ENCODE results near the gene FLT3LG. TPM values are rescaled to one million over a fixed set of nuclear protein-coding genes. Genes with fewer than 3 reads are reported as not detected.

FLT3LG gene
- total and polyA plus RNA-seq, 9 of the 15 experiments (the other 6 are each of a cell fraction or from before 2014, with no cell fraction given) = 0.31 to 6.4 (median 1.1) TPM

- TF ChIP-seq FOXJ2 (tag; IDR thresholded peaks at IDR 0.05) = no peak
- TF ChIP-seq NFE2 (IDR thresholded peaks at IDR 0.05; ENCODE audit: low read depth) = peak; percentile 65; the same call in 1 of the 2 replicates
- TF ChIP-seq, protein P1, sequence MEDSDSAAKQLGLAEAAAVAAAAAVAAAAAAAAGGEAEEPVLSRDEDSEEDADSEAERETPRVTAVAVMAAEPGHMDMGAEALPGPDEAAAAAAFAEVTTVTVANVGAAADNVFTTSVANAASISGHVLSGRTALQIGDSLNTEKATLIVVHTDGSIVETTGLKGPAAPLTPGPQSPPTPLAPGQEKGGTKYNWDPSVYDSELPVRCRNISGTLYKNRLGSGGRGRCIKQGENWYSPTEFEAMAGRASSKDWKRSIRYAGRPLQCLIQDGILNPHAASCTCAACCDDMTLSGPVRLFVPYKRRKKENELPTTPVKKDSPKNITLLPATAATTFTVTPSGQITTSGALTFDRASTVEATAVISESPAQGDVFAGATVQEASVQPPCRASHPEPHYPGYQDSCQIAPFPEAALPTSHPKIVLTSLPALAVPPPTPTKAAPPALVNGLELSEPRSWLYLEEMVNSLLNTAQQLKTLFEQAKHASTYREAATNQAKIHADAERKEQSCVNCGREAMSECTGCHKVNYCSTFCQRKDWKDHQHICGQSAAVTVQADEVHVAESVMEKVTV (CRISPR knock-in tag; IDR thresholded peaks at IDR 0.05) = no peak
- TF ChIP-seq, protein P2, sequence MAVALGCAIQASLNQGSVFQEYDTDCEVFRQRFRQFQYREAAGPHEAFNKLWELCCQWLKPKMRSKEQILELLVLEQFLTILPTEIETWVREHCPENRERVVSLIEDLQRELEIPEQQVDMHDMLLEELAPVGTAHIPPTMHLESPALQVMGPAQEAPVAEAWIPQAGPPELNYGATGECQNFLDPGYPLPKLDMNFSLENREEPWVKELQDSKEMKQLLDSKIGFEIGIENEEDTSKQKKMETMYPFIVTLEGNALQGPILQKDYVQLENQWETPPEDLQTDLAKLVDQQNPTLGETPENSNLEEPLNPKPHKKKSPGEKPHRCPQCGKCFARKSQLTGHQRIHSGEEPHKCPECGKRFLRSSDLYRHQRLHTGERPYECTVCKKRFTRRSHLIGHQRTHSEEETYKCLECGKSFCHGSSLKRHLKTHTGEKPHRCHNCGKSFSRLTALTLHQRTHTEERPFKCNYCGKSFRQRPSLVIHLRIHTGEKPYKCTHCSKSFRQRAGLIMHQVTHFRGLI (CRISPR knock-in tag; IDR thresholded peaks at IDR 0.05) = no peak
- no peak for TF ChIP-seq HMG20A (CRISPR knock-in tag; conservative IDR thresholded peaks at IDR 0.05)
- TF ChIP-seq, protein P3, sequence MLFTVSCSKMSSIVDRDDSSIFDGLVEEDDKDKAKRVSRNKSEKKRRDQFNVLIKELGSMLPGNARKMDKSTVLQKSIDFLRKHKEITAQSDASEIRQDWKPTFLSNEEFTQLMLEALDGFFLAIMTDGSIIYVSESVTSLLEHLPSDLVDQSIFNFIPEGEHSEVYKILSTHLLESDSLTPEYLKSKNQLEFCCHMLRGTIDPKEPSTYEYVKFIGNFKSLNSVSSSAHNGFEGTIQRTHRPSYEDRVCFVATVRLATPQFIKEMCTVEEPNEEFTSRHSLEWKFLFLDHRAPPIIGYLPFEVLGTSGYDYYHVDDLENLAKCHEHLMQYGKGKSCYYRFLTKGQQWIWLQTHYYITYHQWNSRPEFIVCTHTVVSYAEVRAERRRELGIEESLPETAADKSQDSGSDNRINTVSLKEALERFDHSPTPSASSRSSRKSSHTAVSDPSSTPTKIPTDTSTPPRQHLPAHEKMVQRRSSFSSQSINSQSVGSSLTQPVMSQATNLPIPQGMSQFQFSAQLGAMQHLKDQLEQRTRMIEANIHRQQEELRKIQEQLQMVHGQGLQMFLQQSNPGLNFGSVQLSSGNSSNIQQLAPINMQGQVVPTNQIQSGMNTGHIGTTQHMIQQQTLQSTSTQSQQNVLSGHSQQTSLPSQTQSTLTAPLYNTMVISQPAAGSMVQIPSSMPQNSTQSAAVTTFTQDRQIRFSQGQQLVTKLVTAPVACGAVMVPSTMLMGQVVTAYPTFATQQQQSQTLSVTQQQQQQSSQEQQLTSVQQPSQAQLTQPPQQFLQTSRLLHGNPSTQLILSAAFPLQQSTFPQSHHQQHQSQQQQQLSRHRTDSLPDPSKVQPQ (CRISPR knock-in tag; IDR thresholded peaks at IDR 0.05; ENCODE audit: borderline replicate concordance) = no peak
- peak in 1 of 2 experiments; percentile 48; a peak in 2 of 4 replicates for TF ChIP-seq MNT (conservative IDR thresholded peaks at IDR 0.05)
- no peak for TF ChIP-seq SIN3B (IDR thresholded peaks at IDR 0.05; ENCODE audit: low read depth)
- TF ChIP-seq, protein P4, sequence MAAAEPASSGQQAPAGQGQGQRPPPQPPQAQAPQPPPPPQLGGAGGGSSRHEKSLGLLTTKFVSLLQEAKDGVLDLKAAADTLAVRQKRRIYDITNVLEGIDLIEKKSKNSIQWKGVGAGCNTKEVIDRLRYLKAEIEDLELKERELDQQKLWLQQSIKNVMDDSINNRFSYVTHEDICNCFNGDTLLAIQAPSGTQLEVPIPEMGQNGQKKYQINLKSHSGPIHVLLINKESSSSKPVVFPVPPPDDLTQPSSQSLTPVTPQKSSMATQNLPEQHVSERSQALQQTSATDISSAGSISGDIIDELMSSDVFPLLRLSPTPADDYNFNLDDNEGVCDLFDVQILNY (CRISPR knock-in tag; IDR thresholded peaks at IDR 0.05) = no peak
- 0 out of 2 replicates have a peak, but pooled peaks have one; percentile 43 for TF ChIP-seq ZNF511 (CRISPR knock-in tag; IDR thresholded peaks at IDR 0.05)
- TF ChIP-seq SRF (CRISPR knock-in tag; IDR thresholded peaks at IDR 0.05) = peak in 1 of 2 experiments; percentile 44; a peak in 1 of 4 replicates
- peak; percentile 79; the same call in 1 of the 2 replicates for TF ChIP-seq FOXK1 (CRISPR knock-in tag; IDR thresholded peaks at IDR 0.05; ENCODE audit: borderline replicate concordance)
- TF ChIP-seq, protein P5, sequence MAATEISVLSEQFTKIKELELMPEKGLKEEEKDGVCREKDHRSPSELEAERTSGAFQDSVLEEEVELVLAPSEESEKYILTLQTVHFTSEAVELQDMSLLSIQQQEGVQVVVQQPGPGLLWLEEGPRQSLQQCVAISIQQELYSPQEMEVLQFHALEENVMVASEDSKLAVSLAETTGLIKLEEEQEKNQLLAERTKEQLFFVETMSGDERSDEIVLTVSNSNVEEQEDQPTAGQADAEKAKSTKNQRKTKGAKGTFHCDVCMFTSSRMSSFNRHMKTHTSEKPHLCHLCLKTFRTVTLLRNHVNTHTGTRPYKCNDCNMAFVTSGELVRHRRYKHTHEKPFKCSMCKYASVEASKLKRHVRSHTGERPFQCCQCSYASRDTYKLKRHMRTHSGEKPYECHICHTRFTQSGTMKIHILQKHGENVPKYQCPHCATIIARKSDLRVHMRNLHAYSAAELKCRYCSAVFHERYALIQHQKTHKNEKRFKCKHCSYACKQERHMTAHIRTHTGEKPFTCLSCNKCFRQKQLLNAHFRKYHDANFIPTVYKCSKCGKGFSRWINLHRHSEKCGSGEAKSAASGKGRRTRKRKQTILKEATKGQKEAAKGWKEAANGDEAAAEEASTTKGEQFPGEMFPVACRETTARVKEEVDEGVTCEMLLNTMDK (IDR thresholded peaks at IDR 0.05; ENCODE audit: borderline replicate concordance, insufficient read depth, low read depth, low read length, poor library complexity, severe bottlenecking) = no peak
- TF ChIP-seq CHCHD3 (CRISPR knock-in tag; IDR thresholded peaks at IDR 0.05) = no peak
- no peak for TF ChIP-seq GABPB2 (CRISPR knock-in tag; conservative IDR thresholded peaks at IDR 0.05)
Measured at GRCh38 chr19:49430678-49431329, 43.2 kb upstream of the FLT3LG start (continued).
